GM19372 (cell line): ENCODE data around the gene FHIT.

Source experiments
- ATAC-seq: cut with Tn5 transposase; IDR thresholded peaks from one replicate; pipeline ENCODE4 v1.9.1; 2021; ENCODE audit warnings: mild to moderate bottlenecking, low read depth, moderate library complexity; ENCODE audit not compliant: unreplicated experiment

FHIT gene

GRCh38 chr3:61132062-61132461, 119.2 kb downstream of the FHIT start:
- ATAC-seq = no peak

- ATAC-seq = no peak
Measured at GRCh38 chr3:61118830-61119229, 132.4 kb downstream of the FHIT start.

- ATAC-seq = no peak
Measured at GRCh38 chr3:61117045-61117898, 134.0 kb downstream of the FHIT start.

GRCh38 chr3:61114316-61114953, 136.8 kb downstream of the FHIT start:
- ATAC-seq = no peak

GRCh38 chr3:61111825-61112224, 139.4 kb downstream of the FHIT start:
- no peak for ATAC-seq

- no peak for ATAC-seq
Measured at GRCh38 chr3:61110576-61110975, 140.7 kb downstream of the FHIT start.

- ATAC-seq = no peak
Measured at GRCh38 chr3:61108247-61109019, 142.8 kb downstream of the FHIT start.

- no peak for ATAC-seq
Measured at GRCh38 chr3:61094608-61095007, 156.6 kb downstream of the FHIT start.

GRCh38 chr3:61093364-61093763, 157.9 kb downstream of the FHIT start:
- no peak for ATAC-seq

- ATAC-seq = no peak
Measured at GRCh38 chr3:61092870-61093269, 158.4 kb downstream of the FHIT start.

- no peak for ATAC-seq
Measured at GRCh38 chr3:61090389-61091169, 160.7 kb downstream of the FHIT start.

- ATAC-seq = no peak
Measured at GRCh38 chr3:61087465-61087864, 163.8 kb downstream of the FHIT start.

GRCh38 chr3:61081554-61081953, 169.7 kb downstream of the FHIT start:
- no peak for ATAC-seq

- ATAC-seq = no peak
Measured at GRCh38 chr3:61080737-61081445, 170.4 kb downstream of the FHIT start.

- ATAC-seq = no peak
Measured at GRCh38 chr3:61078048-61078752, 173.1 kb downstream of the FHIT start.

- ATAC-seq = no peak
Measured at GRCh38 chr3:61077551-61077950, 173.7 kb downstream of the FHIT start.

- ATAC-seq = no peak
Measured at GRCh38 chr3:61074783-61075182, 176.5 kb downstream of the FHIT start.

- no peak for ATAC-seq
Measured at GRCh38 chr3:61073566-61074165, 177.6 kb downstream of the FHIT start.

GRCh38 chr3:61068084-61068483, 183.2 kb downstream of the FHIT start:
- ATAC-seq = no peak
